GM12891 (cell line): Measurements from ENCODE around the gene ADRB1.
A peak's percentile ranks its signal among the peaks of the same experiment; 100 is the strongest.

Experiments
- DNase-seq: peaks from one replicate; pipeline ENCODE4 v3.0.0; 2011; ENCODE audit warnings: low spot score; ENCODE audit not compliant: insufficient read length
- FAIRE-seq: peaks from 2 replicates; lab custom pipeline; 2011; peaks lifted over from hg19 to GRCh38; lab: Jason Lieb, UNC
- PAX5 ChIP-seq: IDR thresholded peaks from 2 replicates; pipeline ENCODE4 v1.6.1; 2011; ENCODE audit warnings: low read length, moderate library complexity, mild to moderate bottlenecking; ENCODE audit not compliant: insufficient read depth, severe bottlenecking
- POLR2A ChIP-seq: IDR thresholded peaks from 2 replicates; pipeline ENCODE4 v1.6.1; 2011; ENCODE audit warnings: low read depth, low read length, control low read depth
- POLR2AphosphoS5 ChIP-seq: IDR thresholded peaks from 2 replicates; pipeline ENCODE4 v1.6.1; 2011; ENCODE audit warnings: low read depth, low read length, control low read depth
- POU2F2 ChIP-seq: IDR thresholded peaks from 2 replicates; pipeline ENCODE4 v1.6.1; 2011; ENCODE audit warnings: low read depth, mild to moderate bottlenecking, control low read depth, low read length, moderate library complexity
- SPI1 ChIP-seq: IDR thresholded peaks from 2 replicates; pipeline ENCODE4 v1.6.1; 2011; ENCODE audit warnings: low read depth, low read length, control low read depth
- TAF1 ChIP-seq: IDR thresholded peaks from 2 replicates; pipeline ENCODE4 v1.6.1; 2011; ENCODE audit warnings: low read depth, low read length, control low read depth

ADRB1 gene

DNA sequence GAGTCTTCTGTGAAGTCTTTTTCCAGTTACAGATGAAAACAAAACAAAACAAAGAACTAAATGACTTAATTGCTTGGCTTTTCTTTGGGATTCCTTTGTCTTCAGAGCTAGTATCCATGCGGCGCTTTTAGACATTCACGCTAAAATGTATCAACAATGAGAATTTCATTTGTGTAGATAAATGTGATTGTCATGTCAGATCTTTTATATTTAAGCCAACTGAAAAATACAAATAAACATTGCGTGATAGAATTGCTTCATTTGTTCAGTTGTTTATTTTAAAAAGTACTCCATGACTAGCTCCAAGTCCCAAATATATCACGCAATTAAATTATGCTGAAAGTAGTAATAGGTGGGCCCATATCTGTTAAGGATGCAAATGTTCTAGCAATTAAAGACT is 7.9 kb upstream of the ADRB1 start:
- FAIRE-seq: no peak
- no peak for TF ChIP-seq POLR2A
- TF ChIP-seq PAX5: no peak
- no peak for TF ChIP-seq TAF1
- no peak for TF ChIP-seq SPI1
- TF ChIP-seq POLR2AphosphoS5: no peak
- no peak for TF ChIP-seq POU2F2

DNA sequence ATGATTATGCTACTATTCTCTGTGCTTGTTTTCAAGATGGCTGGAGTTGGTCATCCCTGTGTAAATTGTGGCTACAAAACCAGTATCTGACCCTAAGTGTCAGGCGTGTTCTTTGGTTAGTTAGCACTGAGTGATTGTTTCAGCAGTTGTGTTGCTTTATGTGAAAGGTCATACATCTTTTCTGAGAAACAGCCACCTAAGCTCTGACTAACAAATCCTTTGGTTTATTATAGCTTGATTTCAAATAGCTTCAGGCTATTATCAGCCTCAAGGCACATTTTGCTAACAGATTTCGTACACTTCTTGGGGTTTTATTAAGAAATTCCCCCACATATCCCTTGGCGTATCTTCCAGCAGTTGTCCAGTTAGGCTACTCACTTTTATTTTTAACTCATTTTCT is 4.8 kb upstream of the ADRB1 start:
- no peak for TF ChIP-seq POU2F2
- TF ChIP-seq PAX5: no peak
- TF ChIP-seq SPI1: no peak
- TF ChIP-seq POLR2AphosphoS5: no peak
- no peak for TF ChIP-seq TAF1
- TF ChIP-seq POLR2A: no peak
- FAIRE-seq: peak; percentile 59

More for the DNA sequence above, 7.9 kb upstream of the ADRB1 start:
- no peak for DNase-seq

DNA sequence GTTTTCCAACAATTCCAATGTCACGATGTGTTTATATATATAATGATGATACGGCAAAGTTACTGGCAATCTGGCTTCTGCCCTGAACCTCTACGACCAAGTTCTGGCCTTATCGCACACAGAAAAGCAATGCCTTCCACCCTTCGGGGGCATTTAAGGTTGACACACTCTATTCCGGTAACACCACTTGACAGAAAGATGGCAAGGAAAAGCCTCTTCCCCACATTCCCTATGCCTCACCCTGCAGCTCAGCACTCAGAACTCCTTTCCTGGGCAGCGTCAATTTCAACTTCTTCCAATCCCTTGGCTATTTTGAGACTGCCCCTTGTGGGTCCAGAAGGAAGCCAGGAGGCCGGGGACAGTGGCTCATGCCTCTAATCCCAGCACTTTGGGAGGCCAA is 2.5 kb upstream of the ADRB1 start:
- peak; percentile 48 for FAIRE-seq
- TF ChIP-seq POLR2AphosphoS5 (no peak), SPI1 (no peak), POLR2A (no peak)
- DNase-seq: no peak

More for the DNA sequence above, 4.8 kb upstream of the ADRB1 start:
- DNase-seq: no peak

DNA sequence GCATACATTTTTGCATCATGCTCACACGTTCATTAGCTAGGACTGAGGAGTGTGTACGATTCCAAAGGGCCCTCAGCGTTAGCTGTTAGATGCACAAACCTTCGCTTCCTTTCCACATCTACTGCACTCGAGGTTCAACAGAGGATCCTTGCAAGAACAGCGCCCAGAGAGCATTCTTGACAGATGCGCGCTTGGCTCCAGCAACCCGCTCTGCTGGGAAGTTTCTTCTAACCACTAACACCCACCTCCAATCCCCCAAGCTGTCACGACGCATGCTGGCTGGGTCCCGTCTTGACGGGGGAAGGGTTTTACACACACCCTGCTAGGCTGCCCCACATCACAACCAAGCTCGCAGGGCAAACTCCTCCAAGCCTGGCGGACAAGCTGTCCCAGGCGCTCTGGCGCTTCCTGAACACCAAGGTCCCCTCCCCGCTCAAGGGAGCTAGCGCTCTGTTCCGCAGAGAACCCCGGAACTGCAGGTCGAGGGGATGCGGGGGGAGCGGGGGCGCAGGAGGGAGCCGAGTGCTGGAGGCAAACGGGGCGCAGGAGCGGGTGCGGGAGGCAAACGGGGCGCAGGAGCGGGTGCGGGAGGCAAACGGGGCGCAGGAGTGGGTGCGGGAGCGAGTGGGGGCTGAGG is 653 bp upstream of the ADRB1 start:
- no peak for DNase-seq
- peak; percentile 98 for FAIRE-seq
- TF ChIP-seq POU2F2 (peak; percentile 72; the same call in 1 of the 2 replicates), POLR2A (peak; percentile 70), POLR2AphosphoS5 (peak; percentile 45; the same call in 1 of the 2 replicates), SPI1 (no peak)

DNA sequence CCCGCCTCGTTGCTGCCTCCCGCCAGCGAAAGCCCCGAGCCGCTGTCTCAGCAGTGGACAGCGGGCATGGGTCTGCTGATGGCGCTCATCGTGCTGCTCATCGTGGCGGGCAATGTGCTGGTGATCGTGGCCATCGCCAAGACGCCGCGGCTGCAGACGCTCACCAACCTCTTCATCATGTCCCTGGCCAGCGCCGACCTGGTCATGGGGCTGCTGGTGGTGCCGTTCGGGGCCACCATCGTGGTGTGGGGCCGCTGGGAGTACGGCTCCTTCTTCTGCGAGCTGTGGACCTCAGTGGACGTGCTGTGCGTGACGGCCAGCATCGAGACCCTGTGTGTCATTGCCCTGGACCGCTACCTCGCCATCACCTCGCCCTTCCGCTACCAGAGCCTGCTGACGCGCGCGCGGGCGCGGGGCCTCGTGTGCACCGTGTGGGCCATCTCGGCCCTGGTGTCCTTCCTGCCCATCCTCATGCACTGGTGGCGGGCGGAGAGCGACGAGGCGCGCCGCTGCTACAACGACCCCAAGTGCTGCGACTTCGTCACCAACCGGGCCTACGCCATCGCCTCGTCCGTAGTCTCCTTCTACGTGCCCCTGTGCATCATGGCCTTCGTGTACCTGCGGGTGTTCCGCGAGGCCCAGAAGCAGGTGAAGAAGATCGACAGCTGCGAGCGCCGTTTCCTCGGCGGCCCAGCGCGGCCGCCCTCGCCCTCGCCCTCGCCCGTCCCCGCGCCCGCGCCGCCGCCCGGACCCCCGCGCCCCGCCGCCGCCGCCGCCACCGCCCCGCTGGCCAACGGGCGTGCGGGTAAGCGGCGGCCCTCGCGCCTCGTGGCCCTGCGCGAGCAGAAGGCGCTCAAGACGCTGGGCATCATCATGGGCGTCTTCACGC is 825 bp downstream of the ADRB1 start:
- FAIRE-seq: peak; percentile 69
- no peak for TF ChIP-seq POLR2AphosphoS5
- no peak for TF ChIP-seq POLR2A
- no peak for TF ChIP-seq TAF1
- TF ChIP-seq PAX5: no peak
- TF ChIP-seq POU2F2: no peak
- no peak for TF ChIP-seq SPI1
- DNase-seq: no peak

DNA sequence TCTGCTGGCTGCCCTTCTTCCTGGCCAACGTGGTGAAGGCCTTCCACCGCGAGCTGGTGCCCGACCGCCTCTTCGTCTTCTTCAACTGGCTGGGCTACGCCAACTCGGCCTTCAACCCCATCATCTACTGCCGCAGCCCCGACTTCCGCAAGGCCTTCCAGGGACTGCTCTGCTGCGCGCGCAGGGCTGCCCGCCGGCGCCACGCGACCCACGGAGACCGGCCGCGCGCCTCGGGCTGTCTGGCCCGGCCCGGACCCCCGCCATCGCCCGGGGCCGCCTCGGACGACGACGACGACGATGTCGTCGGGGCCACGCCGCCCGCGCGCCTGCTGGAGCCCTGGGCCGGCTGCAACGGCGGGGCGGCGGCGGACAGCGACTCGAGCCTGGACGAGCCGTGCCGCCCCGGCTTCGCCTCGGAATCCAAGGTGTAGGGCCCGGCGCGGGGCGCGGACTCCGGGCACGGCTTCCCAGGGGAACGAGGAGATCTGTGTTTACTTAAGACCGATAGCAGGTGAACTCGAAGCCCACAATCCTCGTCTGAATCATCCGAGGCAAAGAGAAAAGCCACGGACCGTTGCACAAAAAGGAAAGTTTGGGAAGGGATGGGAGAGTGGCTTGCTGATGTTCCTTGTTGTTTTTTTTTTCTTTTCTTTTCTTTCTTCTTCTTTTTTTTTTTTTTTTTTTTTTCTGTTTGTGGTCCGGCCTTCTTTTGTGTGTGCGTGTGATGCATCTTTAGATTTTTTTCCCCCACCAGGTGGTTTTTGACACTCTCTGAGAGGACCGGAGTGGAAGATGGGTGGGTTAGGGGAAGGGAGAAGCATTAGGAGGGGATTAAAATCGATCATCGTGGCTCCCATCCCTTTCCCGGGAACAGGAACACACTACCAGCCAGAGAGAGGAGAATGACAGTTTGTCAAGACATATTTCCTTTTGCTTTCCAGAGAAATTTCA is 1.7 kb downstream of the ADRB1 start:
- FAIRE-seq (peak; percentile 76), DNase-seq (no peak)
- no peak for TF ChIP-seq POLR2A
- TF ChIP-seq POLR2AphosphoS5: no peak
- TF ChIP-seq TAF1: no peak
- no peak for TF ChIP-seq POU2F2
- TF ChIP-seq SPI1: no peak
- no peak for TF ChIP-seq PAX5

DNA sequence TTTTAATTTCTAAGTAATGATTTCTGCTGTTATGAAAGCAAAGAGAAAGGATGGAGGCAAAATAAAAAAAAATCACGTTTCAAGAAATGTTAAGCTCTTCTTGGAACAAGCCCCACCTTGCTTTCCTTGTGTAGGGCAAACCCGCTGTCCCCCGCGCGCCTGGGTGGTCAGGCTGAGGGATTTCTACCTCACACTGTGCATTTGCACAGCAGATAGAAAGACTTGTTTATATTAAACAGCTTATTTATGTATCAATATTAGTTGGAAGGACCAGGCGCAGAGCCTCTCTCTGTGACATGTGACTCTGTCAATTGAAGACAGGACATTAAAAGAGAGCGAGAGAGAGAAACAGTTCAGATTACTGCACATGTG is 2.4 kb downstream of the ADRB1 start:
- DNase-seq (no peak), FAIRE-seq (peak; percentile 35)
- TF ChIP-seq POU2F2 (no peak), POLR2A (no peak), PAX5 (no peak), SPI1 (no peak), POLR2AphosphoS5 (no peak), TAF1 (no peak)

DNA sequence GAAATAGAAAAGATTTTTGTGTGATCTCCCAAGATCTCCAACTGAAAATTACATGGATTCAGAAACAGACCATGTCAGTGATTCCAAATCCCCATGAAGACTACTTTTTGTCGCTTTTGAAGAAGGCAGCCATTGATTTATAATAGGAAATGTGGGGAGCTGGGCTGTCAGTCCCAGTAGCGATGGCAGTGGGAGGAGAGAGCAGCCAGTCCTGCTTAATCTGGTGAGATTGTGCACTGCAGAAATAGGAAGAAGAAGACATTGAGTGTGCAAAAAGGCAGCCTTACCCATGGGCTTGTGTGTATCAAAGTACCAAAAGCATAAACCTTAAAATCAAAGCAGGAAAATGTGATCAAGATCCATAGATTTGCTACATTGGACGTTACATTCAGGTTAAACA is 4.8 kb downstream of the ADRB1 start:
- TF ChIP-seq POLR2A (no peak), SPI1 (no peak), PAX5 (no peak), POU2F2 (no peak), TAF1 (no peak), POLR2AphosphoS5 (no peak)
- no peak for DNase-seq
- FAIRE-seq: no peak

DNA sequence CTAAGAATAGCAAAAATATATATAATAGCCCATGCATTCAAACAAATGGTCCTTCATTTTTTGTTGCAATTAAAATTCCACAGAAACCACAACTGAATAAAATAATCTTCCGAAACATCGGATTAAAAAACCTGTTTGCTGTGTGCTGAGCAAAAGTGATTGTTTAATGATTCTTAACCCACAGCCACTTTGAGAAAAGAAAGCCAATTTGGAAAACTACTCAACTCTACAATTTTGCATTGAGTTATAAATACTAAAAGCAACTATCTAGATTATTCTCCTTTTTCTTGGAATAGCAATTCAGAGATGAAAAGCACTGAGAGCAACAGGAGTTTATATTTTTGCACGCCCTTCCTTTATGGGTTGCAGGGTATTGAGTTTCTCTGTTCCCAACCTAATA is 8.0 kb downstream of the ADRB1 start:
- no peak for TF ChIP-seq POU2F2
- no peak for TF ChIP-seq PAX5
- TF ChIP-seq POLR2AphosphoS5: no peak
- no peak for FAIRE-seq
- DNase-seq: no peak
